Measurements from ENCODE around the gene GALNT5.

Gene GALNT5

DNA sequence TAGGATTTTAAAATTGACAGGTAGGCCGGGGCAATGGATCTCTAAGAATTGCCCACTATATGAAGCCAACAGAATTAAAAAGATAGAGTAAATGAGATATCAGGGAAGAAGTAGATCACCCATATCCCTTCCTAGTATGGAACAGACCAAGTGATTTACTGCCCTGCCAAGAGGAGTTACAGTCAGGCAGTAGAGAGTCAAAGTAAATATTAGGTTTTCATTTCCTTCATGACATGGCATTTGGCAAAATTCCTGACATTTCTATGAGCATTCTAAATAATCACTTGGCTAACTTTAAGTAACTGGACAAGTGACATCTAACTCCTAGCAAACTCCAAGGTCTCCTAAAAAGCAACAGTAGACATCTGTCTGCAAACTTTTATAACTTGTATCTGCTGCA, 33.5 kb downstream of the GALNT5 start:
- FAIRE-seq (no peak), DNase-seq (ENCODE audit: insufficient read length, low spot score) (no peak)
- TF ChIP-seq, protein P1, sequence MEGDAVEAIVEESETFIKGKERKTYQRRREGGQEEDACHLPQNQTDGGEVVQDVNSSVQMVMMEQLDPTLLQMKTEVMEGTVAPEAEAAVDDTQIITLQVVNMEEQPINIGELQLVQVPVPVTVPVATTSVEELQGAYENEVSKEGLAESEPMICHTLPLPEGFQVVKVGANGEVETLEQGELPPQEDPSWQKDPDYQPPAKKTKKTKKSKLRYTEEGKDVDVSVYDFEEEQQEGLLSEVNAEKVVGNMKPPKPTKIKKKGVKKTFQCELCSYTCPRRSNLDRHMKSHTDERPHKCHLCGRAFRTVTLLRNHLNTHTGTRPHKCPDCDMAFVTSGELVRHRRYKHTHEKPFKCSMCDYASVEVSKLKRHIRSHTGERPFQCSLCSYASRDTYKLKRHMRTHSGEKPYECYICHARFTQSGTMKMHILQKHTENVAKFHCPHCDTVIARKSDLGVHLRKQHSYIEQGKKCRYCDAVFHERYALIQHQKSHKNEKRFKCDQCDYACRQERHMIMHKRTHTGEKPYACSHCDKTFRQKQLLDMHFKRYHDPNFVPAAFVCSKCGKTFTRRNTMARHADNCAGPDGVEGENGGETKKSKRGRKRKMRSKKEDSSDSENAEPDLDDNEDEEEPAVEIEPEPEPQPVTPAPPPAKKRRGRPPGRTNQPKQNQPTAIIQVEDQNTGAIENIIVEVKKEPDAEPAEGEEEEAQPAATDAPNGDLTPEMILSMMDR (IDR thresholded peaks at IDR 0.05; ENCODE audit: insufficient read depth, missing control alignments) = no peak

DNA sequence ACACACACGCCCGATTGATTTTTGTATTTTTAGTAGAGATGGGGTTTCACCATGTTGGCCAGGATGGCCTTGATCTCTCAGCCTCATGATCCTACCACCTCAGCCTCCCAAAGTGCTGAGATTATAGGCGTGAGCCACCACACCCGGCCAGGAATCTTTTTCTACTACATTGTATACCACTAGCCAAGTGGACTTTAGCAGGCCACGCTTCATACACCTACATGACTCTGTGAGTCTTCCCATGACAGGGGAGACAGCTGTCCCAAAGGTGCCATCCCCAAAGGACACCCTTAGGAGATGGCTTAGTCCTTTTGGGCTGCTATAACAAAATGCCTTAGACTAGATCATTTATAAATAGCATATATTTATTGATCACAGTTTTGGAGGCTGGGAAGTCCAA, 35.3 kb downstream of the GALNT5 start:
- DNase-seq (ENCODE audit: insufficient read length, low spot score) = no peak
- no peak for FAIRE-seq
- TF ChIP-seq, protein P1 (IDR thresholded peaks at IDR 0.05; ENCODE audit: insufficient read depth, missing control alignments) = no peak

DNA sequence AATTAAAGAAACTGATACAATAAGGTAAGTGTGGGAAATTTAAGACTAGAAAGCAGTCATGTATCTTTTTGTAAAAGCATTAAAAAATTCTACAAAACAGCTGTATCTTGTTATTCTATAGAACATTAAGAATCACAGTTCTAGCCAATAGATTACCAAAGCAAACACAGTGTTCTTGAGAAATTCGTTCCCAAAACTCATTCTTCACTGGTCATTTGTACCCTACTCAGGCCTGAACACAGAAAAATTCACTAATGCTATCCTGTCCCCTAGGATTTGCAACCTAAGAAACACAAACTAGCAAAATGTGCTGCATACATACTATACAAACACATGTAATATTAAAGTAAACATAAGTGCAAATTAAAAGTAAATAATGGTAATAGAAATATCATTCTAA, 39.0 kb downstream of the GALNT5 start:
- no peak for FAIRE-seq
- no peak for DNase-seq (ENCODE audit: insufficient read length, low spot score)
- TF ChIP-seq, protein P1 (IDR thresholded peaks at IDR 0.05; ENCODE audit: insufficient read depth, missing control alignments) = no peak

DNA sequence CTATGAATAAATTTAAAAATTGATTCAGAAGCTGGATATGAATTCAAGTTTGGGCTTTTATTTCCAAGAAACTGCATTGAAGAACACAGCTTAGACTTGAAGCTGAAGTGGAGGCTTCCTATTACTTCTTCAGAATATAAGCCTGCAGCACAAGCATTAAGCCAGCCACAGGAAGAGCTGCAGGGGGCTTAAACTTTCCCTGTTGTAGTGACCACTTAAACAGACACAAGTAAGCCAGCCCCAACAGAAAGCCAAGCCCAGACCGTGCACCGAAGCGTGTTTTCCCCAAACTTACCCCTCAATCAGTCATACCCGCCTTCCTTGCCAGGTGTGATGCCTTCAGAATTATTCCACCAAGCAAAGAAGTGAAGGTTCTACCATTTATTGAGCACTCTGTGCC, 39.5 kb downstream of the GALNT5 start:
- TF ChIP-seq, protein P1 (IDR thresholded peaks at IDR 0.05; ENCODE audit: insufficient read depth, missing control alignments) = no peak
- no peak for DNase-seq (ENCODE audit: insufficient read length, low spot score)
- no peak for FAIRE-seq

DNA sequence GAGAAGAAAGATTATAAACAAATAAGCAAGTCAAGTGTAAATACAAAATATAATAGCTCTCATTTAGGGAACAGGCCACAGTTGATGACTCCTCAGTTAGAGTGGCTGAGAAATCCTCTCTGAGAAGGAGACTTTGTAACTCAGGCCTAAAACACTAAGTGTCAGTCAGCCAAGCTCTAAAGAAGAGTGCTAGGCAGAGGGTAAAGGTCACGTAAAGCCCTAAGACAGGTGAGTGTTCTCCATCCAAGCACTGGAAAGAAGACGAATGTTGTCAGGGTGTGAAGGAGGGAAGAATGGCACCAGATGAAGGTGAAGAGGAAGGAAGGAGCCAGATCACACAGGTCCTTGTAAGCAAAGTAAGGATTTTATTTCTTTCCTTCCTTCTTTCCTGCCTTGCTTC, 43.8 kb downstream of the GALNT5 start:
- no peak for FAIRE-seq
- DNase-seq (ENCODE audit: insufficient read length, low spot score) = no peak
- TF ChIP-seq, protein P1 (IDR thresholded peaks at IDR 0.05; ENCODE audit: insufficient read depth, missing control alignments) = no peak

DNA sequence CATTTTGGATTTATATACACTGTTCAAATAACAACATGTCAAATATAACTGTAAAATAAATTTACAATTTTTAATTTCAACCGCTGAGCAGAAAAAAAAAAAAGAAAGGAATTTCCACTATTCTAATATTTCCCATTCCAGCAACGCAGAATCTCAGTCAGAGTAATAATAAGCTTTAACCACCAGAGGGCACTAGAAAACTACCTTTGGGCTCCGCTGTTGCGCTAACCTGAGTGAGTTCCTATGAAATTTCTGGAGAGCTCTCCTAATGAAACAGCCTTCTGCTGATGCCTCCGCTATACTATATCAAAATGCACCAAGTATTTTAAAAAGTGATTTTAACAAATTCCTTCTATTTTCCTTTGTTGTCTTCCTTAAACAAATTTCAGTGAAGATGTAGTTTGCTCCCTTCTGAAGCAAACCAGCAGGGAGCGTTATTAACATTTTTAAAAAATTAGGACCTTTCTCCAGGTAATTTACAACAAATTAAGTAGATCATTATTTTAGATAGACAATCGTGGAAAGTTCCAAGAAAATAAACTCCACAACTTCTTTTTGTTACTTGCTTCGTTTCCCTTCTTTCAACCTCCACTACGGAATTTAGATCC, 45.1 kb downstream of the GALNT5 start:
- TF ChIP-seq, protein P1 (IDR thresholded peaks at IDR 0.05; ENCODE audit: insufficient read depth, missing control alignments) = peak; percentile 75
- FAIRE-seq (peak; percentile 6), DNase-seq (ENCODE audit: insufficient read length, low spot score) (no peak)

DNA sequence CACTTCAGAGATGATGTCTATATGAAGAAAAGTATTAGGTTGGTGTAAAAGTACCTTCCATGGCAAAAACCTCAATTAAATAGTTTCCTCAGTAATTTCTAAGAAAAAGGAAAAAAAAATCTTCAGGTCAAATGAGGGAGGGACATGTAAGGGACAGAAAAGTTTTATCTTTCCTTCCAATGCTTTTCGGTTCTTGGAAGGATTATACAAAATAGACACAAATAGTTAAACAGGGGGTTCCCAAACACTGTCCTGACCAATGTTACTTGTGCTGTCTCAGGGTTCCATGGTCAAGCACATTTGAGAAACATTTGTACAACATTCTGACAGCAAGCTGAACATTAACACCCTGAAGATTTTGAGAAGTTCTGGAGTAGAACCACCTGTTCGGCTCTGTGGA, 46.1 kb downstream of the GALNT5 start:
- FAIRE-seq (no peak), DNase-seq (ENCODE audit: insufficient read length, low spot score) (no peak)
- TF ChIP-seq, protein P1 (IDR thresholded peaks at IDR 0.05; ENCODE audit: insufficient read depth, missing control alignments) = no peak
